A549 (cell line): ENCODE data around the gene HDAC1. TPM values are rescaled to one million over a fixed set of nuclear protein-coding genes. Genes with fewer than 3 reads are reported as not detected.

Experiments
- ATAC-seq, 2 experiments: fragments of 200-7000 bp in 1 of 2; fragments of >200 bp in 1 of 2; cut with Nextera tagmentation in 1 of 2; cut with Tn5 transposase in 1 of 2; 3 replicates each; pipeline versions ENCODE4 v1.8.0 to v1.9.1; 2018 to 2020; ENCODE audit warnings: mild to moderate bottlenecking in 1 of 2, moderate library complexity in 1 of 2
- CTCF ChIA-PET: fragments of 300-600 bp; sonication (Branson Sonifier 250); formaldehyde crosslinking; extraction: SDS; loops from one replicate; lab custom pipeline; 2021; ENCODE audit warnings: antibody characterized with exemption, inconsistent platforms; lab: Yijun Ruan, JAX
- POLR2A ChIA-PET: fragments of 350-600 bp; formaldehyde crosslinking; extraction: SDS; loops from one replicate; lab custom pipeline; 2021; ENCODE audit warnings: antibody characterized with exemption, inconsistent platforms; lab: Yijun Ruan, JAX
- DNase-seq, 2 experiments: peaks; one replicate each; pipeline versions ENCODE4 v3.0.0 to v3.0.0-alpha.2; 2011 to 2016; ENCODE audit warnings: low read depth in 1 of 2, low spot score in 1 of 2
- FAIRE-seq: peaks from 2 replicates; lab custom pipeline; 2011; peaks lifted over from hg19 to GRCh38; lab: Jason Lieb, UNC
- H3K27ac ChIP-seq, 2 experiments: fragments of >200 bp; sonication (Bioruptor Twin); formaldehyde crosslinking; 3 replicates each; pipeline ENCODE4 v1.5.1; 2016 to 2017
- H3K4me1 ChIP-seq: fragments of >200 bp; sonication (Bioruptor Twin); formaldehyde crosslinking; 3 replicates; pipeline ENCODE4 v1.6.1; 2016
- H3K4me2 ChIP-seq: fragments of >200 bp; sonication (Bioruptor Twin); formaldehyde crosslinking; 3 replicates; pipeline ENCODE4 v1.6.1; 2016
- H3K4me3 ChIP-seq: fragments of >200 bp; sonication (Bioruptor Twin); formaldehyde crosslinking; 3 replicates; pipeline ENCODE4 v1.5.1; 2016
- H3K9me3 ChIP-seq: fragments of >200 bp; sonication (Bioruptor Twin); formaldehyde crosslinking; 3 replicates; pipeline ENCODE4 v1.6.1; 2016
- FOSB ChIP-seq: fragments of 250-450 bp; sonication (Bioruptor Pico); IDR thresholded peaks from 2 replicates; pipeline ENCODE4 v1.5.0; 2020; ENCODE audit warnings: mild to moderate bottlenecking, moderate library complexity
- FOXS1 ChIP-seq: fragments of 250-450 bp; sonication (Bioruptor Pico); IDR thresholded peaks from 2 replicates; pipeline ENCODE4 v1.5.0; 2020; ENCODE audit warnings: mild to moderate bottlenecking, moderate library complexity
- HDAC2 ChIP-seq: fragments of 200-600 bp; sonication (generic); IDR thresholded peaks from 2 replicates; pipeline ENCODE4 v1.6.1; 2016
- MAFK ChIP-seq: fragments of 450-650 bp; IDR thresholded peaks from 2 replicates; pipeline ENCODE4 v1.6.1; 2014; ENCODE audit not compliant: partially characterized antibody
- MAZ ChIP-seq: fragments of 150-350 bp; IDR thresholded peaks from 2 replicates; pipeline ENCODE4 v1.6.1; 2014; ENCODE audit warnings: antibody characterized with exemption, low read depth, low read length, borderline replicate concordance
- ZNF302 ChIP-seq: fragments of 250-450 bp; sonication (Bioruptor Pico); IDR thresholded peaks from 2 replicates; pipeline ENCODE4 v1.9.0; 2021; ENCODE audit warnings: inconsistent platforms, mild to moderate bottlenecking, moderate library complexity
- WGBS: methylation state at CpG from one replicate; pipeline ENCODE4 v1.1.6; 2017; ENCODE audit errors: missing lambda C conversion rate; 5-methylcytosine and 5-hydroxymethylcytosine counted together
- polyA plus RNA-seq, 4 experiments: library from polyadenylated mRNA; depleted of rRNA in 3 of 4; stranded (reverse); fragments of >200 nt; fragmentation: RNase III in 1 of 4; extraction: RNeasy Plus Mini Kit Qiagen cat#74134 plus additional on column Dnase treatment in 1 of 4; gene quantifications; 2 replicates in 3 of 4; 3 replicates in 1 of 4; pipeline ENCODE4 v1.2.3, GENCODE V29; 2011 to 2017
- TF ChIP-seq, protein P1 (sequence below): fragments of 250-450 bp; sonication (Bioruptor Pico); IDR thresholded peaks from 2 replicates; pipeline ENCODE4 v1.5.0; 2021; ENCODE audit warnings: mild to moderate bottlenecking, moderate library complexity, borderline replicate concordance
- TF ChIP-seq, protein P2 (sequence below): fragments of 250-450 bp; sonication (Bioruptor Pico); IDR thresholded peaks from 2 replicates; pipeline ENCODE4 v1.5.0; 2020; ENCODE audit warnings: low read depth, mild to moderate bottlenecking, moderate library complexity
- TF ChIP-seq, protein P3 (sequence below): fragments of 200-600 bp; sonication (generic); IDR thresholded peaks from 2 replicates; pipeline ENCODE4 v1.6.1; 2016; ENCODE audit warnings: antibody characterized with exemption, mild to moderate bottlenecking, moderate library complexity
- TF ChIP-seq, protein P4 (sequence below): IDR thresholded peaks from 2 replicates; pipeline ENCODE4 v1.6.1; 2012

The HDAC1 gene
- polyA plus RNA-seq, 2 of the 4 experiments (the other 2 are of a cell fraction): 99.6 to 135 TPM

DNA sequence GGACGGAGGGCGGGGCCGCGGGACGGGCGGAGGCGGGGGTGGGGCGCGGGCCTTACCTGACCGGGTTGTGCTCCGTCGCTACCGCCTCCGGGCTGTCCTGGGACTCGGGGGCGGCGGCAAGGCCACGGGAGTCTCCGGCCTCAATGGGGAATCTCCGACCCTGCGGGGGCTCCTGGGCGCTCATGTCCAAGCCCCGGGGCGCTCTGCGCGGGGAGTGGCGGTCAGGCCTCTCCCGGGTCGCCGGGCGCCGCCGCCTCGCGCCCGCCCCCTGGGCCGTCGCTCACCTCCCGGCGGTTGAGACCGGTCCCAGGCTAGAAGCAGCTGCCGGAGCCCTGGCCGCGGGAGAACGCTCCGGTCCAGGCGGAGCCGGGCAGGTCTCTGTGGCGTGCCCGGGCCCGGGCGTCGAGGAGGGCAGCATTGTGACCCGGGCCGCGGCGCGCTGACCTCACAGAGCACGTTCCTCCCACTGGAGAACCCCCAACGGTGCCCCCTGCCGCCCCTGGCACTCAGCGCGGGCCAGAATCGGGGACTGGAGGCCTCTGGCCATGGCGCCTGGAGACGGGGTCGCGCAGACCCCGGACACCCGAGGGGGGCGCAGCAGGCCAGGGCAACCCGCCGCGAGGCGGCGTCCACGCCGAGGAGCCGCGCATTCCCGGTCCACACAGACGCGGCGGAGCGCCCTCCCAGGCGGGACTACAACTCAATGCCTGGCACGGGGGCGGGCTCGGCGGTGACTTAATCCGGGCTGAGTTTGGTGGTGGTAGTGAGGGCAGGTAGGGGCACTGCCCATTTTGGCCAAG lies 70.0 kb downstream of the HDAC1 start:
- Histone ChIP-seq H3K4me1 (no peaks in the 10 kb centered on the region), H3K4me2 (no peak overlapping the region), H3K9me3 (no peaks in the 10 kb centered on the region), H3K4me3 (no peak overlapping the region), H3K27ac (no peak overlapping the region)
- ATAC-seq (no peak), FAIRE-seq (no peak), DNase-seq (no peak)
- TF ChIP-seq ZNF302 (CRISPR knock-in tag) (no peak), FOSB (no peak)
- TF ChIP-seq, protein P1, sequence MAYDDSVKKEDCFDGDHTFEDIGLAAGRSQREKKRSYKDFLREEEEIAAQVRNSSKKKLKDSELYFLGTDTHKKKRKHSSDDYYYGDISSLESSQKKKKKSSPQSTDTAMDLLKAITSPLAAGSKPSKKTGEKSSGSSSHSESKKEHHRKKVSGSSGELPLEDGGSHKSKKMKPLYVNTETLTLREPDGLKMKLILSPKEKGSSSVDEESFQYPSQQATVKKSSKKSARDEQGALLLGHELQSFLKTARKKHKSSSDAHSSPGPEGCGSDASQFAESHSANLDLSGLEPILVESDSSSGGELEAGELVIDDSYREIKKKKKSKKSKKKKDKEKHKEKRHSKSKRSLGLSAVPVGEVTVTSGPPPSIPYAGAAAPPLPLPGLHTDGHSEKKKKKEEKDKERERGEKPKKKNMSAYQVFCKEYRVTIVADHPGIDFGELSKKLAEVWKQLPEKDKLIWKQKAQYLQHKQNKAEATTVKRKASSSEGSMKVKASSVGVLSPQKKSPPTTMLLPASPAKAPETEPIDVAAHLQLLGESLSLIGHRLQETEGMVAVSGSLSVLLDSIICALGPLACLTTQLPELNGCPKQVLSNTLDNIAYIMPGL (CRISPR knock-in tag): no peak
- TF ChIP-seq, protein P2, sequence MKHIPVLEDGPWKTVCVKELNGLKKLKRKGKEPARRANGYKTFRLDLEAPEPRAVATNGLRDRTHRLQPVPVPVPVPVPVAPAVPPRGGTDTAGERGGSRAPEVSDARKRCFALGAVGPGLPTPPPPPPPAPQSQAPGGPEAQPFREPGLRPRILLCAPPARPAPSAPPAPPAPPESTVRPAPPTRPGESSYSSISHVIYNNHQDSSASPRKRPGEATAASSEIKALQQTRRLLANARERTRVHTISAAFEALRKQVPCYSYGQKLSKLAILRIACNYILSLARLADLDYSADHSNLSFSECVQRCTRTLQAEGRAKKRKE (CRISPR knock-in tag): no peak
- TF ChIP-seq, all 56 proteins: peak for 0
- WGBS: 95% methylated on average over 22 of the region's 91 CpGs
- CTCF ChIA-PET: no interaction called here
- POLR2A ChIA-PET: no interaction called here

DNA sequence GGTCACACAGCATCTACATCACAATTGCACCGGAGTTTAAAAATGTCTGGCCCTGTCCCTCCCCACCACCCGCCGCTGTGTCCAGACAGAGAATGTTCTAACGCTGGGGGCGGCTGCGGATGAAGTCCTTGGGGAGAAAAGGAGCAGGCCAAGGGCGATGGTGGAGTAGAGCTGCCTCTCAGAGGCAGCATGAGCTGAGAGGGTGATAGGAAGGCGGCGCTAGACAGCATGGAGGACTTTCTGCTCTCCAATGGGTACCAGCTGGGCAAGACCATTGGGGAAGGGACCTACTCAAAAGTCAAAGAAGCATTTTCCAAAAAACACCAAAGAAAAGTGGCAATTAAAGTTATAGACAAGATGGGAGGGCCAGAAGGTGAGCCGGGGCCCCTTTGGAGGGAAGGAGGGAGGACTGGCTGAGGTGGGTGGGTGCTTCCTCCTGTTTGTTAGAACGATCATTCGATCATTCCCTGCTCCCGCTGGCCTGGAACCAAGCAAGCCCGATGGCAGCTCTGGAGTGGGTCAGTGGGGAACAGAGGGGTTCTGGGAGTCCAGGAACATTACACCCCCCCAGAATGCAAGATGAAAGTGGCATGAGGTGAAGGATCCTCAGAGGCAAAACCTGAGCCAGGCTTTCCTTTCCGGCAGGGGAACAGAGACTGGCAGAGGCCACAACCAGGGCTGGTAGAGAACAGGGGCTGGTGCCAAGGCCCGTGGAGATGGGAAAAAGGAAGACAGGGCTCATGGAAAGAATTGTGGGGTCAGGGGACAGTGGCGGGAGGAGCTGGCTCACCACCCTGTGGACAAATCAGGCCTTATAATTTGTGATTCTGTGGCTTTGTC lies 70.8 kb downstream of the HDAC1 start, which contains the start of the genes FAM229A and TSSK3:
TSS of gene FAM229A (minus strand) at position 12 of the 840 bp plus-strand sequence. CDS start 394 bp downstream, outside the sequence.
TSS of gene TSSK3 (plus strand) at position 66 of the 840 bp plus-strand sequence. CDS start at position 229, 163 bp downstream.
- ChIA-PET POLR2A (no interaction called here), CTCF (interaction anchor here (1.6 kb wide), 1 partner anchor 11 kb away, joined by 4 read pairs; no protein-coding TSS in a partner anchor)
- Histone ChIP-seq H3K4me2 (no peak within 1 kb of the TSS), H3K4me3 (no peak within 1 kb of the TSS), H3K4me1 (no peaks in the 10 kb centered on the region), H3K9me3 (no peaks in the 10 kb centered on the region), H3K27ac (no peak within 1 kb of the TSS)
- TF ChIP-seq, protein P3, sequence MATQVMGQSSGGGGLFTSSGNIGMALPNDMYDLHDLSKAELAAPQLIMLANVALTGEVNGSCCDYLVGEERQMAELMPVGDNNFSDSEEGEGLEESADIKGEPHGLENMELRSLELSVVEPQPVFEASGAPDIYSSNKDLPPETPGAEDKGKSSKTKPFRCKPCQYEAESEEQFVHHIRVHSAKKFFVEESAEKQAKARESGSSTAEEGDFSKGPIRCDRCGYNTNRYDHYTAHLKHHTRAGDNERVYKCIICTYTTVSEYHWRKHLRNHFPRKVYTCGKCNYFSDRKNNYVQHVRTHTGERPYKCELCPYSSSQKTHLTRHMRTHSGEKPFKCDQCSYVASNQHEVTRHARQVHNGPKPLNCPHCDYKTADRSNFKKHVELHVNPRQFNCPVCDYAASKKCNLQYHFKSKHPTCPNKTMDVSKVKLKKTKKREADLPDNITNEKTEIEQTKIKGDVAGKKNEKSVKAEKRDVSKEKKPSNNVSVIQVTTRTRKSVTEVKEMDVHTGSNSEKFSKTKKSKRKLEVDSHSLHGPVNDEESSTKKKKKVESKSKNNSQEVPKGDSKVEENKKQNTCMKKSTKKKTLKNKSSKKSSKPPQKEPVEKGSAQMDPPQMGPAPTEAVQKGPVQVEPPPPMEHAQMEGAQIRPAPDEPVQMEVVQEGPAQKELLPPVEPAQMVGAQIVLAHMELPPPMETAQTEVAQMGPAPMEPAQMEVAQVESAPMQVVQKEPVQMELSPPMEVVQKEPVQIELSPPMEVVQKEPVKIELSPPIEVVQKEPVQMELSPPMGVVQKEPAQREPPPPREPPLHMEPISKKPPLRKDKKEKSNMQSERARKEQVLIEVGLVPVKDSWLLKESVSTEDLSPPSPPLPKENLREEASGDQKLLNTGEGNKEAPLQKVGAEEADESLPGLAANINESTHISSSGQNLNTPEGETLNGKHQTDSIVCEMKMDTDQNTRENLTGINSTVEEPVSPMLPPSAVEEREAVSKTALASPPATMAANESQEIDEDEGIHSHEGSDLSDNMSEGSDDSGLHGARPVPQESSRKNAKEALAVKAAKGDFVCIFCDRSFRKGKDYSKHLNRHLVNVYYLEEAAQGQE: no peak
- TF ChIP-seq, protein P1 (CRISPR knock-in tag): no peak
- TF ChIP-seq, protein P4, sequence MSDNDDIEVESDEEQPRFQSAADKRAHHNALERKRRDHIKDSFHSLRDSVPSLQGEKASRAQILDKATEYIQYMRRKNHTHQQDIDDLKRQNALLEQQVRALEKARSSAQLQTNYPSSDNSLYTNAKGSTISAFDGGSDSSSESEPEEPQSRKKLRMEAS: no peak
- no peak for TF ChIP-seq MAFK
- TF ChIP-seq FOXS1: no peak
- TF ChIP-seq MAZ: no peak
- TF ChIP-seq HDAC2: no peak
- ATAC-seq: no peak
- FAIRE-seq: no peak
- DNase-seq: no peak
- 93% methylated on average over 16 of the region's 17 CpGs for WGBS
